Liver (tissue), 9 donors: Measurements from ENCODE around the gene NKAIN1. TPM values are rescaled to one million over a fixed set of nuclear protein-coding genes. Genes with fewer than 3 reads are reported as not detected.

Experiments
- DNase-seq: peaks from one replicate; pipeline ENCODE4 v3.0.0-alpha.2; 2017; ENCODE audit warnings: low spot score
- H3K27ac ChIP-seq, 2 donors: one replicate each; pipeline ENCODE4 v1.7.0; 2013; ENCODE audit warnings: inconsistent platforms in 2 of 2, low read length in 2 of 2, control low read depth in 1 of 2, low read depth in 1 of 2, mild to moderate bottlenecking in 1 of 2
- H3K27me3 ChIP-seq, 4 donors: one replicate each; pipeline versions ENCODE4 v1.6.1 to v1.7.0; 2013; ENCODE audit warnings: low read length in 3 of 4, inconsistent platforms in 1 of 4, mild to moderate bottlenecking in 1 of 4, moderate library complexity in 1 of 4; ENCODE audit not compliant: control insufficient read depth in 4 of 4, insufficient read depth in 4 of 4
- H3K36me3 ChIP-seq, 4 donors: one replicate each; pipeline versions ENCODE4 v1.6.1 to v1.7.0; 2013; ENCODE audit warnings: low read length in 3 of 4, mild to moderate bottlenecking in 3 of 4, low read depth in 1 of 4, moderate library complexity in 1 of 4; ENCODE audit not compliant: control insufficient read depth in 4 of 4, insufficient read depth in 3 of 4
- H3K4me1 ChIP-seq, 4 donors: one replicate each; pipeline versions ENCODE4 v1.6.1 to v1.7.0; 2013; ENCODE audit warnings: low read length in 3 of 4, mild to moderate bottlenecking in 3 of 4, moderate library complexity in 1 of 4; ENCODE audit not compliant: control insufficient read depth in 4 of 4, insufficient read depth in 4 of 4
- H3K4me3 ChIP-seq, 3 donors: one replicate each; pipeline versions ENCODE4 v1.6.1 to v1.7.0; 2013; ENCODE audit warnings: low read length in 3 of 3, control low read depth in 1 of 3, low read depth in 1 of 3, mild to moderate bottlenecking in 1 of 3
- H3K9ac ChIP-seq, 2 donors: one replicate each; pipeline ENCODE4 v1.7.0; 2013; ENCODE audit warnings: low read length in 2 of 2, mild to moderate bottlenecking in 2 of 2, moderate library complexity in 2 of 2, control low read depth in 1 of 2, low read depth in 1 of 2
- H3K9me3 ChIP-seq, 4 donors: one replicate each; pipeline versions ENCODE4 v1.6.1 to v1.7.0; 2013; ENCODE audit warnings: low read length in 3 of 4; ENCODE audit not compliant: control insufficient read depth in 4 of 4
- ATF3 ChIP-seq: IDR thresholded peaks from 2 replicates; pipeline ENCODE4 v1.6.1; 2016; ENCODE audit warnings: antibody characterized with exemption
- CTCF ChIP-seq: fragments of 150-350 bp; IDR thresholded peaks from 2 replicates; pipeline ENCODE4 v1.5.1; 2017; ENCODE audit warnings: improper control_type of control experiment, low read depth, low read length; ENCODE audit not compliant: missing input control
- EGR1 ChIP-seq, 2 donors: IDR thresholded peaks; 2 replicates each; pipeline ENCODE4 v1.6.1; 2016 to 2018; ENCODE audit warnings: antibody characterized with exemption in 2 of 2, low read depth in 2 of 2
- FOXA1 ChIP-seq: IDR thresholded peaks from 2 replicates; pipeline ENCODE4 v1.6.1; 2016; ENCODE audit warnings: antibody characterized with exemption
- FOXA2 ChIP-seq: IDR thresholded peaks from 2 replicates; pipeline ENCODE4 v1.6.1; 2016; ENCODE audit warnings: antibody characterized with exemption
- HNF4A ChIP-seq, 2 donors: conservative IDR thresholded peaks; 2 replicates each; pipeline ENCODE4 v1.6.1; 2016; ENCODE audit warnings: antibody characterized with exemption in 2 of 2, mild to moderate bottlenecking in 2 of 2
- HNF4G ChIP-seq: IDR thresholded peaks from 2 replicates; pipeline ENCODE4 v1.6.1; 2016; ENCODE audit warnings: antibody characterized with exemption
- JUND ChIP-seq, 2 donors: IDR thresholded peaks; 2 replicates each; pipeline ENCODE4 v1.6.1; 2016; ENCODE audit warnings: antibody characterized with exemption in 2 of 2
- MAX ChIP-seq: IDR thresholded peaks from 2 replicates; pipeline ENCODE4 v1.6.1; 2016; ENCODE audit warnings: antibody characterized with exemption
- NR2F2 ChIP-seq: IDR thresholded peaks from 2 replicates; pipeline ENCODE4 v1.6.1; 2016; ENCODE audit warnings: antibody characterized with exemption
- RAD21 ChIP-seq, 2 donors: IDR thresholded peaks; 2 replicates each; pipeline ENCODE4 v1.6.1; 2016; ENCODE audit warnings: antibody characterized with exemption in 2 of 2, mild to moderate bottlenecking in 2 of 2
- REST ChIP-seq: IDR thresholded peaks from 2 replicates; pipeline ENCODE4 v1.6.1; 2016; ENCODE audit warnings: antibody characterized with exemption, mild to moderate bottlenecking
- RXRA ChIP-seq, 2 donors: IDR thresholded peaks; 2 replicates each; pipeline ENCODE4 v1.6.1; 2017 to 2018; ENCODE audit warnings: antibody characterized with exemption in 2 of 2, mild to moderate bottlenecking in 1 of 2
- SP1 ChIP-seq: IDR thresholded peaks from 2 replicates; pipeline ENCODE4 v1.6.1; 2018; ENCODE audit warnings: antibody characterized with exemption, mild to moderate bottlenecking
- TAF1 ChIP-seq: conservative IDR thresholded peaks from 2 replicates; pipeline ENCODE4 v1.6.1; 2016; ENCODE audit warnings: antibody characterized with exemption, mild to moderate bottlenecking
- YY1 ChIP-seq: IDR thresholded peaks from 2 replicates; pipeline ENCODE4 v1.6.1; 2016; ENCODE audit warnings: antibody characterized with exemption, mild to moderate bottlenecking
- WGBS: extraction: QIAGEN DNeasy Blood & Tissue Kit; methylation state at CpG from one replicate; pipeline ENCODE4 v1.1.7; 2013; 5-methylcytosine and 5-hydroxymethylcytosine counted together
- polyA plus RNA-seq, 2 donors: library from polyadenylated mRNA; stranded (reverse) in 1 of 2; unstranded in 1 of 2; fragments of 200-250 nt in 1 of 2; fragments of >200 nt in 1 of 2; fragmentation: Nextera tagmentation in 1 of 2; extraction: Ambion mirVana in 1 of 2; gene quantifications; one replicate each; pipeline versions ENCODE4 v1.2.1 to v1.2.3, GENCODE V29; 2013 to 2015
- total RNA-seq, 2 donors: library from RNA; depleted of rRNA; stranded (reverse); fragments of >200 nt; gene quantifications; one replicate each; pipeline ENCODE4 v1.2.3, GENCODE V29; 2014
- donor health status: healthy.
- donor health status: healthy.
- donor health status: healthy.
- donor health status: healthy.
- donor health status: healthy.

The NKAIN1 gene
- total and polyA plus RNA-seq, 4 donors, result not detected

- Histone ChIP-seq H3K9me3 (no peaks in the 10 kb centered on the region), H3K4me3 (no peak overlapping the region), H3K27me3 (no peaks in the 10 kb centered on the region), H3K27ac (no peak overlapping the region), H3K36me3 (no peaks in the 10 kb centered on the region), H3K4me1 (no peaks in the 10 kb centered on the region), H3K9ac (no peak overlapping the region)
- TF ChIP-seq FOXA1 (no peak), EGR1 (IDR thresholded peaks at IDR 0.05; ENCODE audit: low read depth in 2 of 2) (no peak), ATF3 (no peak)
- DNase-seq, result no peak
- WGBS, result 91% methylated on average over 5 of the region's 5 CpGs
Measured at GRCh38 chr1:31227891-31228568, 11.7 kb downstream of the NKAIN1 start.

- Histone ChIP-seq H3K9ac (no peak overlapping the region), H3K9me3 (no peaks in the 10 kb centered on the region), H3K36me3 (no peaks in the 10 kb centered on the region), H3K4me3 (no peak overlapping the region), H3K4me1 (no peaks in the 10 kb centered on the region), H3K27me3 (no peaks in the 10 kb centered on the region), H3K27ac (no peak overlapping the region)
- TF ChIP-seq CTCF (no peak), RAD21 (IDR thresholded peaks at IDR 0.05) (no peak), NR2F2 (no peak), EGR1 (IDR thresholded peaks at IDR 0.05; ENCODE audit: low read depth in 2 of 2) (no peak), RXRA (IDR thresholded peaks at IDR 0.05) (no peak), FOXA1 (no peak), MAX (no peak), HNF4G (no peak)
- no peak for DNase-seq
- 56% methylated on average over 9 of the region's 9 CpGs for WGBS
Measured at GRCh38 chr1:31224068-31224467, 15.6 kb downstream of the NKAIN1 start.

- DNase-seq, result no peak
- H3K27ac ChIP-seq, result no peak overlapping the region
- no peak overlapping the region for H3K4me3 ChIP-seq
- H3K36me3 ChIP-seq, result no peaks in the 10 kb centered on the region
- no peak overlapping the region for H3K9ac ChIP-seq
- H3K4me1 ChIP-seq, result no peaks in the 10 kb centered on the region
- WGBS, result 88% methylated on average over 3 of the region's 3 CpGs
- H3K27me3 ChIP-seq, result no peaks in the 10 kb centered on the region
- no peaks in the 10 kb centered on the region for H3K9me3 ChIP-seq
- TF ChIP-seq EGR1 (IDR thresholded peaks at IDR 0.05; ENCODE audit: low read depth in 2 of 2) (no peak), MAX (no peak), RXRA (IDR thresholded peaks at IDR 0.05) (no peak), REST (no peak), ATF3 (no peak), RAD21 (IDR thresholded peaks at IDR 0.05) (no peak), CTCF (no peak), HNF4A (conservative IDR thresholded peaks at IDR 0.05) (no peak), JUND (IDR thresholded peaks at IDR 0.05) (no peak), FOXA2 (no peak), SP1 (no peak), NR2F2 (no peak), YY1 (no peak), FOXA1 (no peak), TAF1 (no peak)
Measured at GRCh38 chr1:31222176-31222575, 17.5 kb downstream of the NKAIN1 start.
